ENCODE measurements around the gene CDH12.

DNA sequence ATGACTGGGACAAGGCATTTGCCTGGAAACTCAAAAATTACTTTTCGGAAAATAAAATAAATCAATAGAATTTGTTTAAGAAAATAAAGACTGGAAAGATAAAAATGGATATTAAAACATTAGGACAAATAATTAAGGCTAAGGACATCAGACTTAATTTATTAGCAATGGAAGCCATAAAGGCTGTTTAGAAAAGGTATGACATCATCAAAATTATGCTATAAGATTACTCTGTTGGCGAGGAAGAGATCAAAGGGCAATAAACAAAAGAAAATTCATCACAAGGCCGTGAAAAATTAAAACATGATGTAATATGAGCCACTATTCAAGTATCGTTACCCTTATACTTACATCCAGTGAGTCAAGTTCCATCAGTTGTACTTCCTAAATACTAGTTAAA is 2.7 kb upstream of the CDH12 start:
- no peak for TF ChIP-seq CTCF (IDR thresholded peaks at IDR 0.05 in 4 of 5, conservative IDR thresholded peaks at IDR 0.05 in 1 of 5)
- no peak for TF ChIP-seq POLR2A (IDR thresholded peaks at IDR 0.05)

Measured in gastrocnemius medialis (tissue), 4 donors.